NCI-H2196 treated with DMSO at 0.1 percent for 48 hours (cell line): ENCODE data around the gene GNL3.
A peak's percentile ranks its signal among the peaks of the same experiment; 100 is the strongest.
"Not testable (repeated sequence)": the region's sequence is repeated elsewhere in the genome, so short reads cannot be mapped to it uniquely, and the experiment has no call there.

Experiments
- DNase-seq: peaks from one replicate; lab custom pipeline; 2025; ENCODE audit not compliant: unreplicated experiment; lab: John Stamatoyannopoulos, UW

GNL3 gene, protein sequence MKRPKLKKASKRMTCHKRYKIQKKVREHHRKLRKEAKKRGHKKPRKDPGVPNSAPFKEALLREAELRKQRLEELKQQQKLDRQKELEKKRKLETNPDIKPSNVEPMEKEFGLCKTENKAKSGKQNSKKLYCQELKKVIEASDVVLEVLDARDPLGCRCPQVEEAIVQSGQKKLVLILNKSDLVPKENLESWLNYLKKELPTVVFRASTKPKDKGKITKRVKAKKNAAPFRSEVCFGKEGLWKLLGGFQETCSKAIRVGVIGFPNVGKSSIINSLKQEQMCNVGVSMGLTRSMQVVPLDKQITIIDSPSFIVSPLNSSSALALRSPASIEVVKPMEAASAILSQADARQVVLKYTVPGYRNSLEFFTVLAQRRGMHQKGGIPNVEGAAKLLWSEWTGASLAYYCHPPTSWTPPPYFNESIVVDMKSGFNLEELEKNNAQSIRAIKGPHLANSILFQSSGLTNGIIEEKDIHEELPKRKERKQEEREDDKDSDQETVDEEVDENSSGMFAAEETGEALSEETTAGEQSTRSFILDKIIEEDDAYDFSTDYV

DNA sequence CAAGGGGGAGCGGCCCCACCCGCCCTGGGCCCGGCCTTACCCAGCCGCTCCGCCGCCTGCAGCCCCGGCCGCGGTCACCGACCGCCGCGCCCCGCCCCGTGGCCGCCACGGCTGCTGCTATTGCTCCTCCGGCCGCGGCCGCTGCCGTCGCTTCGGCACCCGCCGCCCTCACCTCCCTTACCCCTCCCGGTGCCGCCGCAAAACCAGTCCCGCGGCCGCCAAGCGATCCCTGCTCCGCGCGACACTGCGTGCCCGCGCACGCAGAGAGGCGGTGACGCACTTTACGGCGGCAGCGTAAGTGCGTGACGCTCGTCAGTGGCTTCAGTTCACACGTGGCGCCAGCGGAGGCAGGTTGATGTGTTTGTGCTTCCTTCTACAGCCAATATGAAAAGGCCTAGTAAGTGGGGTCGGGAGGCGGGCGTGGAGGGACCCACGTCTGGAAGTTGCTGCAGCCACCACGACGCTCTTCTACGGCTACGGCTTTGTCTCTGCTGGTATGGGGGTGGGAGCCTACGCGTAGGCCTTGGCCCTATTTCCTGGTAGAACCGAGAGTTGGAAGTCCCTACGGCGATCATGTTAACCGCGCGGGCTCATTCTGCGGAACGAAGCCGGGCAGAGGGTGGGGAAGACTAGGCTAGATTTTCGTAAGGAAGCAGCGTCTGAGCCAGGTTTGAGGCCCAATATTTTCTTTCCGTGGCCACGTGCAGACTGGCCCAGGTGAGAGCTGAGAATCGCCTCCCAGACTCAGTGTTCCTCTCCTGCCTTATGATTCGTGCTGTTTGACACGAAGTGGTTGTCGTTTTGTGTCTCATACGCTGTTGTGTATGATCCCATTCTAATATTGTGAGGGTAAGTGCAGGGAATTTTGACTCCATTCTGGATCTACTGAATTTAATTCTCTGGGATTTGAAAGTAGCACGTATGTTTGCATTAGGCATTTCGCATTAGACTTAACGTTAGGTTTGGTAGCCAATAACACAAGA, at the start of gene GNL3, which contains the start of gene PBRM1:
Gene GNL3 (plus strand): TSS at position 324 of the 983 bp plus-strand sequence. CDS start 61 bp downstream, at position 385.
Gene PBRM1 (minus strand): TSS at position 205 of the 983 bp plus-strand sequence.
- DNase-seq, result peak; percentile 58

DNA sequence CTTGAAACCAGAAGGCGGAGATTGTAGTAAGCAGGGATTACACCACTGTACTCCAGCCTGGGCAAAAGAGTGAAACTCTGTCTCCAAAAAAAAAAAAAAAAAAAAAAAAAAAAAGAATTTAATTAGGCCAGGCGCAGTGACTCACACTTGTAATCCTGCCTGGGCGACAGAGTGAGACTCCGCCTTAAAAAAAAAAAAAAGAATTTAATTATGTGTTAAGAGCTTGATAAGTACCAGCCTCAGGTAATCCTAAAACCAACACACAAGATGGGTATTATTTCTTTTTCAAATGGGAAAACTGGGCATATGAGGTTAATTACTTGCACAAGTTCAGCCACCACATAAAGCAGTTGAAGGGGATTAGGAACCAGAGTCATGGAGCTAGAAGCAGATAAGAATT, 49.2 kb upstream of the GNL3 start:
- DNase-seq, result no peak

DNA sequence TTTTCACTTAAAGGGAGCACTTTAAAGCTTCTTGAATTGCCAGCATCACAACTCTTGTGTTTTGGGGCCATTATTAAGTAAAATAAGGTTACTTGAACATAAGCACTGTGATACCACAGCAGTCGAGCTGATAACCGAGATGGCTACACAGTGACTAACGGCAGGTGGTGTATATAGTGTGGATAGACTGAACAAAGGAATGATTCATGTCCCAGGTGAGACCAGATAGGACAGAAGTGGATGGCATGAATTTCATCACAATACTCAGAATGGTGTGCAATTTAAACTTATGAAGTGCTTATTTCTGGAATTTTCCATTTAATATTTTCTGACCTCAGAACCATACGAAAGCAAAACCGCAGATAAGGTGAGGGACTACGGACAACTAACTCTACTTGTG, 40.3 kb upstream of the GNL3 start:
- no peak for DNase-seq

DNA sequence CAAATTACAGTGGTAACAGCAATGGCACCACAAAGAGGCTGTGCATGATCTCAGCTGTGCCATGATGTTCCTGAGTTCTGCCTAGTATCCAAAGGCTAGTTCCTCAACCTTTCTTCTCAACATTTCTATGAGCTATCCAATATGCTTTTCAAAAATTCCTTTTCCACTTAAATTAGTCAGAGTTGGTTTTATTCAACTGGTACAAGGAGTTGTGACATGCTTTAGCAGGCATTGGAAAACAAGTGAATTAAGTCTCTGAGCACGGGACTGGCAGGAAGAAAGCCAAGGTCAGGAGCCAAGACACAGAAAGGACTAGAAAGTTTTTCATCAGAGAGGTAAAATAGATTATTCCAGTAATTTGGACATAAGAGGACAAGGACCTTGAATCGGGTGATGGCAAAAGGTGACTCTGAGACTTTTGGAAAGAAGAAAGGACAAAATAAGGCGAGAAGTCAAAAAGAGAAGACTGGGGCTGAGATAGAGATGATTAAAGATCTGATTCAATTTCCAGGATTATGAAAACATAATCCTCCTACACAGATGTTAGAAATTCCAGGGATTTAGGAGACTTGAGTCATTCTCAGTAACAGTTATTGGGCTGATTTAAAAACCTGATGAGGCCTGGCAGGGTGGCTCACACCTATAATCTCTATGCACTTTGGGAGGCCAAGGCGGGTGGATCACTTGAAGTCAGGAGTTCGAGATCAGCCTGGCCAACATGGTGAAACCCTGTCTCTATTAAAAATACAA, 36.2 kb upstream of the GNL3 start:
- DNase-seq, result no peak

DNA sequence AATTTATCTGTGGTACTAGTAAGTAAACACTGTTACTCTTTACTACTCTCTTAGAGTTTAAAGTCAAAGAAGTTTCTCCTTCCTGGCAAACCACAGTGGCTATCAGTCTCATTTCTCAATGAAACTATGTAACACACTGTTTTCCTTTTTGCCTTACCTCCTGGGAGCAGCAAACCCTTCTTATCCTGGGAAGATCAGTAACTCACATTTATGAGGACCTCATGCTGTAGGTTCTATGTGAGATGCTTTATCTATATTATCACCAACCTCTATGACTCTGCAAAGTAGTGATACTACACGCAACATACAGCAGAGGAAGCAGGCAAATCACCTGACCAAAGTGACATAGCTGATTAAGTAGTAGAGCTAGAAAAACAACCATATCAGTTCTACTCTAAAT, 35.4 kb upstream of the GNL3 start:
- DNase-seq, result no peak

DNA sequence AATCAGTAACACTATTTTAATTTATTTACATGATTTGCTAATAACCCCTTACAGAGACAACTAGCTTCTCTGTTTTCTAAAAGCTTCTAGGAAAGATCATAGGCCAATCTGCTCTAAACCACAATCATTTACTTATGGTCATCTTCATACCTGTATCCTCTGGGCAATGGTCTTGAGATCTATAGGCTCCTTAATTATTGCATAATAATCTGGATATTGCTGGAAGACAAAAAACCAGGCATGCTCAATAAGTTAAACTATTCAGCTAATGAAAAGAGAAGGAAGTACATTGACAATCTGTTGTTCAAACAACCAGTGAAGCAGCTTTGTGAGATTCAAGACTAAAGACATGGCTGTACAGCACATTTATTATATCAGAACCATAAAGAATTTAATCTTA, 34.2 kb upstream of the GNL3 start:
- DNase-seq, result no peak

DNA sequence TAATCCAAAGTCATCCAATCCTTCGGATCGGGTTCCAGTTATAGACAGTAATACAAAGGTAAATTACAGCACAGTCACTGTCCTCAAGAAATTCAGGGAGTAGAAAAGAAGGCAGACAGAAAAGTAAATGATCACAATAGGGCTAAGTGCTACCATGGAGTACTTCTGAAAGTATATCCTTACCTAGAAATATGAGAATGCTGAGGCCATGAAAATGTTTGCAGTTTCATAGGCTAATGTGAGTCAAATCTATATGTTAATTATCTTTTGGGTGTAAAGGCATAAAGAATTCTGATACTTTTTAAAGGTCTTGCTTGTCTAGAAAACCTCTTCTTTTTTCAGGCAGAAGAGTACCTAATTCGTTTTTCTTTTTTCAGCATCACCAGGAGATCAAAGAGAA, 29.9 kb upstream of the GNL3 start:
- DNase-seq, result no peak

DNA sequence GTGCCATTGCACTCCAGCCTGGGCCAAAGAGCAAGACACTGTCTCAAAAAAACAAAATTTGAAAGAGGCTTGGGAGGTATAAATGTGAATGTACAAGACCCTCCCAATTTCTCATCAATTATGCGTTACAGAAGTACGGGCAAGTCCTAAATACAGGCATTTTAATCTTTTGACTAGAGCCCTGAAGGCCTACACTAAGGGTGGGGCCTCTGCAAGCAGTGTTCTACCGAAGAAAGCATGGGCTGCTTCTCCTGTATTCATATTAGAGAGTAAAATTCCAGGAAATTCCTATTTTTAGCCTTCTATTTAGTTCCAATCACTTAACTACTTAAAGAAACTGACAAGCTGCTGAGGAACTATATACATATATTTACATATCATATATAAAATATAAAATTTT, 25.8 kb upstream of the GNL3 start:
- no peak for DNase-seq

DNA sequence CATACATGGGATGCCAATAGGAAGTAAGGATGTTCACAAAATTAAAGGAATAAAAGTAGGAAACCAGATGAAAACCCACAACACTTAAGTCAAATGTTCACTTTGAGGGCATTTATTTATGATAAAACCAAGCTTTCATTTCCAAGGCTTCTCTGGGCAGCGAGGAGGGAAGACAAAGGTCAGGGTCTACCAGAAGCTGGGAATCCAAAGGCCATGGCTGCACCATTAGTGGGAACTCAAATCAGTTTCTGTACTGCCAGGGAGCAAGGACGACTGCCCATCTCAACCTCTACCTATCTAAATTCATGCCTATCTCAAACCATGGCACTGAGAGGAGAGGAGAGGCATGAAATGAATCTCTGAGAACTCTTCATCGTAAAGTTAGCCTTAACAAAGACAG, 22.7 kb upstream of the GNL3 start:
- no peak for DNase-seq

DNA sequence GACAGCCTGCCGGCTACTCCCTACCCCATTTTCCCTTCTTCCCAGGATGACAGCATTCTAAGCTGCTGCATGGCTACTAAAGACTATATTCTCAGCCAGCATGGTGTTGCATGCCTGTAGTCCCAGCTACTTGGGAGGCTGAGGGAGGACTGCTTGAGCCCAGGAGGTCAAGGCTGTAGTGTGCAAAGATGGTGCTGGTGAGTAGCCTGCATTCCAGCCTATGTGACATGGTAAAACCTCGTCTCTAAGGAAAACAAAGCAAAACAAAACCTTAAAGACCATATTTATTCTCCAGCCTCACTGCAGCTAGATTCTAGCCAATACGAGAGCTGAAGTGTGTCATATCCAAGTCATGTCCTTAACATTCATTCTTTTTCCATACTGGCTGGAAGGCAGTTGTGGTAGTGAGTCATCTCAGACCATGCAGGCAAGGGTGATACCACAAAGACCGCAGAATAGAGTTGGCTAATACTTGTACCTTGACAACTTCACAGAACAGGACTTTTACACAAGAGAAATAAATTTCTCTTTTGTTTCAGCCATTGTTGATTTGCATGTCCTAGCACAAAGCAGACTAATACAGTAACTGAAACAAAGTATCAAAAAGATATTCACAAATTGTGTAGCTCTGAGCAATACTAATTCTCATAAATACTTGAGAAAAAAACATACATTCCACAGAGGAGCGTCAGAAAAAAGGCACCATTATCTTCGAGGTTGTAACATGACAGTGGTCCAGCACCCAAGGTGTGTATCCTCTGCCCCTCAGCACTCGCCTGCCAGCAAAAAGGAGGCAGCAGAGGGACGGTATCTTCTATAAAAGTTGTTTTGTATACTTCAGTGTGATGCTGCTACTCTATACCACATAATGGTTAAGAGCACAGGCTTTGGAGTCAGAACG, 15.0 kb upstream of the GNL3 start:
- DNase-seq, result no peak

DNA sequence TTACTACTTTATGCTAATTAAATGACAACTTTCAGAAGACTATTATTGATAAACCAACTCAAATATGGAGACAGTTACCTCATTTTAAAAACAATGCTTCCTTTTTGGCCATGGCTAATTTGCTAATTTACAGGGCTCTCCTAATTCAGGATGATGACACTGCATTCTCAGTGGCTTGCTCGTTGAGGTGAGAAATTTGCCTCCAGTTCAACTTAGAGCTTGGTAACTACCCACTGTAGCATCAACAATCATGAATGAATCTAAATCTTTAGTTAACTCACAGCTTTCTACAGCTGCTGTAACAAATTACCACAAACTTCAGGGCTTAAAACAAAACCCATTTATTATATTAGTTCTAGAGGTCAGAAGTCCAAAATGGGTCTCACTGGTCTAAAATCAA, 14.2 kb upstream of the GNL3 start:
- no peak for DNase-seq

DNA sequence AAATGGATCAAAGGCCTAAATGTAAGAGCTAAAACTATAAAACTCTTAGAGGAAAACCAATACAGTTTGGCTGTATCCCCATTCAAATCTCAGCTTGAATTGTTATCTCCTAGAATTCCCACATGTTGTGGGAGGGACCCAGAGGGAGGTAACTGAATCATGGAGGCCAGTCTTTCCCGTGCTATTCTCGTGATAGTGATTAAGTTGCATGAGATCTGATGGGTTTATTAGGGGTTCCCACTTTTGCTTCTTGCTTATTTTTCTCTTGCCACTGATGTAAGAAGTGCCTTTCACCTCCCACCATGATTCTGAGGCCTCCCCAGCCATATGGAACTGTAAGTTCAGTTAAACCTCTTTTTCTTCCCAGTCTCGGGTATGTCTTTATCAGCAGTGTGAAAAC, 9.6 kb upstream of the GNL3 start:
- not testable (repeated sequence) for DNase-seq

DNA sequence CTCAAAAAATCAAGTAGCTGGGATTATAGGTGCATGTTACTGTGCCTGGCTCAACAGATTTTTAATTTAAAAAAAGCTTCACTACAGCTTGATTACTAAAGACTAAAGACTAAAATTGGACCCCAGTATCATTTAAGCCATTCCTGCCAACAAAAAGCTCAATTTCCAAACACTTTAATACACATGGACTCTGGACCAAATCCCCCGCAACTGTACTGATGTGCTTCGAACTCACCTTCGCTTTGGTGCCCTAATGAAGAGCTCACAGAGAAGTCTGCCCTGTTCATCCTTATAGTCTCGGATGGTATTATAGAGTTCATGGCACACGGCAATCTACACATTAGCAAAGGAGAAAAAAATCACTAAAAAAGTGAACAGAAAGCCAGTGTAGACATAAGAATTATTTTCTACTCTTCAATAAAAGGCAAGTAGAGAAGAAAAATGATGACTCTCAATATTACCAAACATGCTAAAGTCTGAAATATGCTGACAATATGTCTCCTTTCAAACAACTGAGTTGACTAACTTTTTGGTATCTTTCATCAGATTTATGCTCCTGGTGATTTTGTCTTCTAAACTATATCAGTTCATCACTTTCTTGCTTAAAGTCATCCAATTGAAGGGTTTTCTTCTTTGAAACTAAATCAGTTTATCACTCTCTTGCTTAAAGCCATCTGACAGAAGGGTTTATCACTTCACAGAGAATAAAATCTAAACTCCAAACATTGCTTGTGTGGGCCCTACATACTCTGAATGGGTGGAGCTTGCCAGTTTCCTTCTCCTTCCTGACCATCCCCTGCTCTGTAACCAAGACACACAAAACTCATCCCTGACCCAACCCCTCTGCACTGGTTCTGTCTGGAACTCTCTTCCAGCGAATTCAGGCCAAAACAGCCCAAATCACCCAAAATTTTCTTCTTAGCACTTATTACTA, 7.3 kb upstream of the GNL3 start:
- no peak for DNase-seq

DNA sequence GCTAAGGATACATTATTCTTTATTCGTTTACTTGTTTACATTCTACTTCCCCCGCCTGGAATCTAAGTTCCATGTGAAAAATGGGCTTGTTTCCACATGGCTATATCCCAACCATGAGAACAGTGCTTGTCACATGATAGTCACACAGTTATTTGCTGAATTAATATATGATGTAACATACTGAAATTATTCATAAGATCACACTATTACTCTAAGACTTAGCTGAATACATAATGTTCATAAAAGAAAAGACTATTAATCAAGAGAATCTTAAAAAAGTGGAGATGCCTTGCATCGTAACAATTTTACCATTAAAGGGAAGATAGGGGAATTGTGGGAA, 6.7 kb upstream of the GNL3 start:
- no peak for DNase-seq

DNA sequence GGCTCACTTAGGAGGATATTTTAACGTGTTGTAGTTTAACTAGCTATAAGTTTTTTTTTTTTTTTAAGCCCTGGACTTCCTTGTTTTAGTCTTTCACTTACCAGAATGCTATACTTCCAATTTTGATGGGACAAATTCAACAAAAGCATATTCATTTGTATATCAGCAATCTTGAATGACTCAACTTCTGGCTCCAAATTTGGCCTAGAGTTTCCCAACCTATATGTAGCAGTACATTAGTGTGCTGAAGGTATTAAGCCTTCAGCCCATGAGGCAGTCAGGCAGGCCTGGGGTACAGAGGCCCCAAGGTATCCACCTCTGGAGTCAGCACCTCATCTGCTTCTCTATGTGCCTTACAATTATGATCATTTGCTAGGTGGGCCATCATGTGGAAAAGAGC, 6.0 kb upstream of the GNL3 start:
- DNase-seq, result no peak

DNA sequence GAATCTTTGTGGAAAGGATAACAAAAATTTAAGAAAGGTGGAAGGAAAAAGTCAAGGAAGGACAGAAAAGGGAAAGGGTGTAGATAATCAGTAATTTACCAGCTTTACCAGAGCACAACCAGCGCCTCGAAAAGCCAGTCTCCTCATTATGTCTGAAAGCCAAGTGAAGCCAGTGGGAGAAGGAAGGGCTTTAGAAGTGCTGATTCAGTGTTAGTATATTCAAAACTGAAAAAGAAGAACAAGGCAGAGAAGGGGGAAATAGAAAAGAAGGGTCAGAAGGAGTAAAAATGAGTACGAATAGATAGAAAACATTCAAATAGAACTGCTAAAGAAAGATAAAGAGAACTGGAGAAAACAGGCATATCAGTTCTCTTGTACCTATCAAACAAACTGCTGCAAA, 4.2 kb upstream of the GNL3 start:
- no peak for DNase-seq

DNA sequence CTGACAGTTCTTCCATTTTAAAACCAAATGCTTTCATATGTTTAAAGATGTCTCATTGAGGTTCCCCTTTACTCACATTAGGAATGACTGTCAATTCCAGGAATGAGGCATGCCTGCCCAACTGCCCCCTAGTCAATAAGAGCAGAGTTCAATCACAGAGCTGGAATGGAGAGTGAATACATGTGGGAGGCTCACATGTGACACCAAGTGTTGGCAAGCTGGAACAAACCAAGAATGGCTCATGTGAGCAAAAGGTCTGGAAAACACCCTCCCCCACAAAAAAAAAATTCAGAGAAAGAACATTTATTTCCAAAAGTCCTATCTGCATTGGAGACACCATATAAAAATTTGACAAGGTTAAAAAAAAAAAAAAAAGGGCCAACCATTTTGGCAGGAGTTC, 3.8 kb upstream of the GNL3 start:
- no peak for DNase-seq

DNA sequence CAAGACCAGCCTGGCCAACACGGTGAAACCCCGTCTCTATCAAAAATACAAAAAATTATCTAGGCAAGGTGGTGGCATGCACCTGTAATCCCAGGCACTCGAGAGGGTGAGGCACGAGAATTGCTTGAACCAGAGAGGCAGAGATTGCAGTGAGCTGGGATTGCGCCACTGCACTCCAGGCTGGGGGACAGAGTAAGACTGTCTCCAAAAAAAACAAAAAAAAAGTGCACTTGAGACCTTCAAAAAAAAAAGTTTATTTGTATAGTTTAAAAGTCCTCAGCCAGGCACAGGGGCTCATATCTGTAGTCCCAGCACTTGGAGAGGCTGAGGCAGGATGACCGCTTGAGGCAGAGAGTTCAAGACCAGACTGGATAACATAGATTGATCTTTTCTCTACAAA, 2.2 kb upstream of the GNL3 start:
- DNase-seq, result no peak

DNA sequence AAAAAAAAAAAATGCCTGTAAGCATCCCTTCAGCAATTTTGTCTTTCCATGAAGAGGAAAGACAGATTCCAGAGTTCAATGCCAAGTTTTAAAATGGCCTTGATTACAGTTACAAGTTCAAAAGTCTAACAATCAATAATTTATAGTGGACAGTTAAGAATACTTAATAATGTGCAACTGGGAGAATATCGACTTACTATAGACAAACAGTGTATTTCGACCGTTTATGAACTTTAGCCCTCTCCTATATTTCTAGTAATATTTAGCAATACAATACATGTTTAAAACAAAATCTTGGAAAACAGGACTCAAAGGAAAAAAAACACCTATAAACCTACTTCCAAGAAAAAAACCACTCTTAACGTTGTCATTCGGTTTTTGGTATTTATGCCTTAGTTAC, 1.6 kb upstream of the GNL3 start:
- no peak for DNase-seq
